HG03460 (cell line): ENCODE results near the gene SLC25A22.

Source experiments
- ATAC-seq: cut with Tn5 transposase; IDR thresholded peaks from one replicate; pipeline ENCODE4 v1.9.1; 2021; ENCODE audit not compliant: unreplicated experiment

The SLC25A22 gene

GRCh38 chr11:823441-824291 is 25.6 kb upstream of the SLC25A22 start:
- ATAC-seq, result no peak

- ATAC-seq, result no peak
These were observed 23.7 kb upstream of the SLC25A22 start for GRCh38 chr11:821512-822371.

DNA sequence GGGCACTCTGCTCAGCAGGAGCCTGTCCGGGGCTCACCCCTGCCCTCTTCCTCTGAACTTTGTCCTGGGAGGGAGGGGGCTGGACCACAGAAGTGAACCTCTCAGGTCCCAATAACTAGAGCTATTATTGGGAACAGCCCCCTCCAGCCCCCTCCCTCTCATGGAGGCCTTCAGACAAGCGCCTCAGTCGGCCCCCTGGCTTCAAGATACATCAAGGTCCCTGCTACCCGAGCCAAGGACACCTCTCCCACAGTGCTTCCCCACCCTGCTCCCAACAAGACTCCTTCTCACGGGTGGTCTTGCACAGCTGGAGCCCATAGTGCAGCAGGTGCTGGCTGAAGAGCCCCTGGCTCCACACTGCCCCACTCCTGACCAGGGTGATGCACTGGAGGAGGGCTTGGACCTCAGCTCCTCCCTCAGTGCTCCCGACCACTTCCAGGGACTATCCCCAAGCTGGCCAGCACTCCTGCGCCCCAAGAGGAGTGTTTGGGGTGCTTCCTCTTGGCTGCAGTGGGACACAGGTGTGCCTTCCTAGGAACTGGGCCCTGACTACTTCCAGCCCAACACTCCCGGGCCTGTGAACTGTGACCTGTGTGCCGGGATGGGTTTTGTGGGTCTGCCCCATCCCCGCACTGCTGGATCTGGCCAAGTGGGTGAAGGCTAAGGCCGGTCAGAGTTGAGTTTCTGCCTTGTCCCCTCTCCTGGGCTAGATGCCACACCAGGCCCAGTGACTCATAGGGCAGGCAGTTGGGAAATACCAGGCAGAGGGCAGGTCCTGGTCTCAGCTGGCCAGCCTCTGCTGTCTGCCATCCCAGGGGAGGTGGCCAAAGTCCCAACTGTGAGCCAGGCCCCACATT is 22.8 kb upstream of the SLC25A22 start:
- no peak for ATAC-seq

GRCh38 chr11:819943-820649 is 22.0 kb upstream of the SLC25A22 start:
- ATAC-seq, result peak; percentile 56

DNA sequence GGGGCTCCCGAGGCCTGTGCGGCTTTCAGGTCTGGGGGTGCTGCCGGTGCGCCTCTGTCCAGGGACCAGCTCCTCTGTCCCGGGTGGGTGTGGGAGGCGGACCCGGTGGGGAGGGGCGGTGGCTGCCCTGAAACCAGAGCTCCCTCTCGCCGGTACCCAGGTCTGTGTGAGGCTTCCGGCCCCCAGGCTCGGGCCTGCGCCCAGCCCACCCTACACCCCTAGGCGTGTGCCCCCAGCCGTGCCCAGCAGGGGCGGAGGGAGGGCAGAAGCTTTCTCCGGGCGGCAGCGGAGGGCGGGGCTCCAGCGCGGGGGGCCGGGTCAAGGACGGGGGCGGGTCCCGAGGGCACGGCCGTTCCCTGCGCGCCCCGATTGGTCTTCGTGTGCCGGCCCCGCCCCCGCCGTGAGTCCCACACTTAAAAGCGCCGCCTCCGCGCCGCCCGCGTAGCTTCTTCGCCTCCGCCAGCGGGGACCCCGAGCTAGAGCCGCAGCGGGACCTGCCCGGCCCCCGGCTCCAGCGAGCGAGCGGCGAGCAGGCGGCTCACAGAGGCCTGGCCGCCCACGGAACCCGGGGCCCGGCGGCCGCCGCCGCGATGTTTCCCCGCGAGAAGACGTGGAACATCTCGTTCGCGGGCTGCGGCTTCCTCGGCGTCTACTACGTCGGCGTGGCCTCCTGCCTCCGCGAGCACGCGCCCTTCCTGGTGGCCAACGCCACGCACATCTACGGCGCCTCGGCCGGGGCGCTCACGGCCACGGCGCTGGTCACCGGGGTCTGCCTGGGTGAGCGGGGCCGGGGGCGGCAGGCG is 21.2 kb upstream of the SLC25A22 start:
- peak; percentile 58 for ATAC-seq

GRCh38 chr11:818396-819128 is 20.5 kb upstream of the SLC25A22 start, which contains the start of gene PNPLA2:
Gene PNPLA2, plus strand, starts transcription at chr11:818914. Its CDS starts 805 bp downstream, at chr11:819719.
- ATAC-seq, result no peak

DNA sequence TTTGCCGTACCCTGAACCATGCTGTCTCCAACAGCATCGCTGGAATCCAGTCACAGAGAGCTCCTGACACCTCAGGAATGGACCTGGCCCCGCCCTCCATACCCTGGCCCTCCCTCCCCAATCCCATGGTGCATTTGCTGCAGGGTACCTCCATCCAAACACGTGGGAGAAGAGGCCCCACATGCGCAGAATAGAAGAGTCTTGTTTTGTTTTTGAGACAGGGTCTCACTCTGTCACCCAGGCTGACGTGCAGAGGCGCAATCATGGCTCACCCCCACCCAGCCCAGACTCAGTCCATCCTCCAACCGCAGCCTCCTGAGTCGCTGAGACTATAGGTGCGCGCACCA is 18.3 kb upstream of the SLC25A22 start:
- no peak for ATAC-seq

DNA sequence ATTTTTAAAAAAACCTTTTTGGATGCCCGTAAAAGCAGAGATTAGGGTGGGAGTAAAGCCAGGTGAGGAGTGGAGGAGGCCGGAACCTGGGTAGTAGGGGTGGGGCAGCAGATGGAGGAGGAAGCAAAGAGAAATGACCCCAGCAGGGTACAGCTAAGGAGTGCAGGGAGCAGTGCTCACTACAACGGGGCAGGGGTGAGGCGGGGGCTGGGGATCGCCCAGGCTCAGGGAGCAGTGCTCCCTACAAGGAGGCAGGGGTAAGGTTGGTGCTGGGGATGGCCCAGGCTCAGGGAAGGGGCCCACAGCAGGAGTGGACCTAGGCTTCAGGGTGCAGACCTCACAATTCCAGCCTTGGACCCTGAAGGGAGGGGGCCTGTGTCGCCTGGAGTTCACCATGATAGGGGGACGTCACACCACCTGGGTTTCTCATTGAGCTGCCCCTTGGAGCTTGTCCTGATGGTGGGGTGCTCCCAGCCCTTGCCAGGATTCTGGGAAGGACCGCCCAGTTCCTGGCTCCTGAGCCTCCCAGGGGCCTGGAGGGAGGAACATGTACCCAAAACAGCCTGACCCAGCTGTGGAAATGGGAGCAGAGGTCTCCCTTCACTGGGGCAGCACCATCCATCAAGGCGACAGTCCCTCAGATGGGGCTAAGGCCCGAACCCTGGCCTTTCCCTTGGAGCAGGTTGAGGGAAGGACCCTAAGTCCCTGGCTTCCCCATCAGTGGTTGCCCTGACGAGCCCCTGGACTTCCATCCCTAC is 17.8 kb upstream of the SLC25A22 start:
- no peak for ATAC-seq

DNA sequence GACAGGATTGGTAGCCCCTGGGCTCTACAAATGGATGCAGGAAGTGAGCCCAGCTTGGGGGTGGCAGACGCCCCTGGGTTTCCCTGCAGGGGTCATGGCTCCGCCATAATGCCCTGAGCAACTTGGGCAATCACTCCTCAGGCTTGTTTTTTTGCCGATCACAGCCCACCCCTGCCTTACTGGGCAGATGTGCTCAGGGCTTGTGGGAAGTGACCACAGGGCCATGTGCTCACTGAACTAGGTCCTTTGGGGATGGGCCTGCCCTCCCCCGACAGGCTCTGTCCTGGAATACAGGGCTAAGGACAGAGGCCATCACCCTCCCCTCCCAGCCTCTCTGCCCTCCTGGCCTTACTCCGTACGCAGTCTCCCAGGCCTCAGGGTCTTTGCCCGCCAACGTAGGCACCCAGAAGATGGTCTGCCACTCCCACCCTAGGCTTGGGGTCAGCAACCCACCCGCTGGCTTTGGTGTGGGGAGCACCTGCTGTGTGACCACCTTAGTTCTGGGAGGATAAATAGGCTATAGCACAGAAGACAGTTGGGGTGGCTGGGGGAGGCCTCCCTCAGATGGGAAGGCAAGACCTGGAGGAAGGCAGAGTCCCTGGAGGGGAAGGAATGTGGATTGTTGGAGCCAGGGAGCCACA is 15.5 kb upstream of the SLC25A22 start:
- ATAC-seq, result no peak

GRCh38 chr11:813072-813455 is 15.0 kb upstream of the SLC25A22 start:
- ATAC-seq, result no peak

DNA sequence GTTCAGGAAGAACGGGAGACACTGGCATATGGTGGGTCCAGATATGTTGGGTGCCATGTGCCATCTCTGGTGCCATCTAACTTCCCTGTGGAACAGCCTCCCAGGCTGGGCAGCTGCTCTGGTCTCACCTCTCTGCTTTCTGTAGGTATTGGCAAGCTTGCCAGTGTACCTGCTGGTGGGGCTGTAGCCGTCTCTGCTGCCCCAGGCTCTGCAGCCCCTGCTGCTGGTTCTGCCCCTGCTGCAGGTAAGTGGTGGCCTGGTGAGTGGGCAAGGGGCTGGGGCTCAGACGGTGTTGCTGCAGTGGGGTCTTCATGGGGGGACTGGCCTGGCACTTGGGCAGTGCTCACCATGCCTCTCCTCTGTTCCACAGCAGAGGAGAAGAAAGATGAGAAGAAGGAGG is 14.3 kb upstream of the SLC25A22 start:
- no peak for ATAC-seq

DNA sequence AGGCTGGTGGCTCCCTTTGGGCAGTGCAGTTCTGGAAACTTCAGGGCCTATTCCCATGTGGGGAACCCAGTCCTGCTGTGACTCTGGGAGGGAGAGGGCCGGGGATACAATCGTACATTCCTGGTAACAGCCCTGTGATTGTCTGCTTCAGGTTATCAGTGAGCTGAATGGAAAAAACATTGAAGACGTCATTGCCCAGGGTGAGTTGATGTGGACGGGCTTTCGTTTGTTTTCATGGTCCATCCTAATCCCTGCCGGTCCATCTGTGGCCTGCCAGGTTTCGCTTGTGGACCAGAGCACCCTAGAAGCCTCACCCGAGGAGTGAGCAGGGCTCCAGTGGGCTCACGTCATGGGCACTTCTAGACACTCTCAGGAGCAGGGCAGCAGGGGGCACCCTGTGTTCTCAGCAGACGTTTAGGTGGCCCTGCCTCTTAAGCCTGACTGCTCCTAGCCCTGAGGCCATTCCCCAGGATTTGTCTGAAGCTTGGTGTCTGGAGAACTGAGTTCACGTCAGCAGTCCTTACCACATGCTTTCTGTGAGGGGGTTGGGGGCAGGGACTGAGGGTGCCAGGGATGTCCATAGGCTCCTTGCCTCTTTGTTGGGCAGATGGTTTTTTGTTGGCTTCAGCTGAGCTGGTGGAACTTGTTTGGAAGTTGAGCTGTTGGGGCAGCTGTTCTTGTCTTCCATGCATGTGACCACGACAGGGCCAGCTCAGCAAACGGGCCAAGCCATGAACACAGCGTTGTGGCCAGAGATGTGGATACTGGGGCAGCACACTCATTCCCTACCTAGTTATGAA is 13.6 kb upstream of the SLC25A22 start:
- no peak for ATAC-seq

DNA sequence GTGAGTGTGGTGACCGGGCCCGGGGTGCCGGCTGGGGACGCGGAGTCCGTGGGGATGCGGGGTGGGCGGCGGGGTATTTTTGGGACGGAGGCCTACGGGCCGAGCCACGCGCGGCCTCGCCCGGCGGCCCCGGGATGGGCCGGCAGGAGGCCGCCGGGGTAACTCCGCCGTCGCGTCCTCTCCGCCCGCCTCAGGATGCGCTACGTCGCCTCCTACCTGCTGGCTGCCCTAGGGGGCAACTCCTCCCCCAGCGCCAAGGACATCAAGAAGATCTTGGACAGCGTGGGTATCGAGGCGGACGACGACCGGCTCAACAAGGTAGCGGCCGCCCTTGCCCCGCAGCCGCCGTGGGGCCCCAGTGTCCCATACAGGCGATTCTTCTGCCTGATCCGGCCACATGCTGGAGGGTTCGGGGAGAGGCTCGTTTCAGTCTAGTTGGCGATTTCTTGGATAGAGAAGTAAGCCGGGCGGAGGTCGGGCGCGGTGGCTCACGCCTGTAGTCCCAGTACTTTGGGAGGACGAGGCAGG is 12.0 kb upstream of the SLC25A22 start:
- no peak for ATAC-seq

DNA sequence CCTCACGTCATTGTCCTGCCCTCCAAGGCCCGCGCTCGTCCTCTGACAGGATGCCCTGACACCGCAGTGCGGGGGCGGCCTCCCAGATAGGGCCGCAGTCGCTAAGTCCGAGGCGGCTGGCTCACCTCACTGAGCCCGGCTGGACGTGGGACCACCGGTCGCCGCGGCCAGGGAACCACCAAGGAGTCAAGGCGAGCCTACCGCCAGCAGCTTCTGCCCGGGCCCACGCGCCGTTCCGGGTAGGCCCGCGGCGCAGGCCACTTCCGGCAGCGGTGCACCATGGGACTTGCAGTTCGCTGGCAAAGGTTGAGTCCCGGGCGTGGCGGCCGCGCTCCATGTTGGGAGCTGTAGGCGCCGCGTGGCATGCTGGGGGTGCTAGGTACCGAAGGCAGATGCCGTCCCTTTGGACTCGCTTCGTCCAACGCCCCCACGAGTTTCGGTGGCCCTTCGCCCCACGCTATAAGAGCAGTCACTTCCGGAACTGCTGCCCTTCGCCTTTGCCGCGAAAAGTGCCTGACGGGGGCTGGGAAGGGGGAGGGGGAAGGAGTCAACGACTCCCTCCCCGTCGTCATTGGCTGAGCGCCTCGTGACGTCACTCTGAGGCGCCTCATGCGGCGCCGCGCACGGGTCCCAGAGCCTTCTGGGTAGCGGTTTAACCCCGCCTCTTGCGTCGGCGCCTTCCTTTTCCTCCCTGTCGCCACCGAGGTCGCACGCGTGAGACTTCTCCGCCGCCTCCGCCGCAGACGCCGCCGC is 11.4 kb upstream of the SLC25A22 start, which contains the start of gene RPLP2:
TSS of gene RPLP2 (plus strand) at position 681 of the 753 bp plus-strand sequence. CDS start 268 bp downstream, outside the sequence.
- ATAC-seq, result peak; percentile 68

GRCh38 chr11:808427-809286 is 10.6 kb upstream of the SLC25A22 start:
- no peak for ATAC-seq
